Keratinocyte (primary cell): Measurements from ENCODE around the gene OR13J1. TPM values are rescaled to one million over a fixed set of nuclear protein-coding genes. Genes with fewer than 3 reads are reported as not detected.

Source experiments
- DNase-seq: peaks from one replicate; pipeline ENCODE4 v3.0.0-alpha.2; 2011; ENCODE audit warnings: low read depth, missing footprints, low spot score
- FAIRE-seq: peaks from 2 replicates; lab custom pipeline; 2011; peaks lifted over from hg19 to GRCh38; lab: Jason Lieb, UNC
- H2AFZ ChIP-seq: 2 replicates; pipeline ENCODE4 v1.6.0; 2012; ENCODE audit warnings: low read length, control low read depth, inconsistent platforms; ENCODE audit not compliant: control insufficient read depth
- H3K27ac ChIP-seq: 2 replicates; pipeline ENCODE4 v1.5.1; 2011; ENCODE audit warnings: low read length; ENCODE audit not compliant: control insufficient read depth, insufficient read depth
- H3K27me3 ChIP-seq: 3 replicates; pipeline ENCODE4 v1.6.0; 2011; ENCODE audit warnings: low read length; ENCODE audit not compliant: control insufficient read depth, insufficient read depth; ENCODE audit errors: extremely low read depth
- H3K36me3 ChIP-seq, 2 experiments: 2 replicates in 1 of 2; 3 replicates in 1 of 2; pipeline ENCODE4 v1.5.1; 2011; ENCODE audit warnings: low read length in 2 of 2, mild to moderate bottlenecking in 1 of 2; ENCODE audit not compliant: control insufficient read depth in 2 of 2, insufficient read depth in 2 of 2; ENCODE audit errors: extremely low read depth in 1 of 2
- H3K4me1 ChIP-seq: 3 replicates; pipeline ENCODE4 v1.5.1; 2011; ENCODE audit warnings: low read length; ENCODE audit not compliant: control insufficient read depth, insufficient read depth; ENCODE audit errors: extremely low read depth
- H3K4me2 ChIP-seq: 3 replicates; pipeline ENCODE4 v1.6.0; 2011; ENCODE audit warnings: low read depth, low read length; ENCODE audit not compliant: control insufficient read depth, insufficient read depth; ENCODE audit errors: extremely low read depth
- H3K4me3 ChIP-seq, 3 experiments: fragments of 200-600 bp in 1 of 3; sonication (generic) in 1 of 3; 2 replicates in 2 of 3; 3 replicates in 1 of 3; pipeline ENCODE4 v1.5.1; 2011 to 2016; ENCODE audit warnings: low read length in 3 of 3, mild to moderate bottlenecking in 3 of 3, control low read depth in 2 of 3, inconsistent platforms in 1 of 3, low read depth in 1 of 3, mixed read lengths in 1 of 3, mixed run types in 1 of 3, moderate library complexity in 1 of 3; ENCODE audit not compliant: control insufficient read depth in 2 of 3, insufficient read depth in 2 of 3; ENCODE audit errors: extremely low read depth in 1 of 3
- H3K79me2 ChIP-seq: 2 replicates; pipeline ENCODE4 v1.6.0; 2012; ENCODE audit warnings: low read length; ENCODE audit not compliant: control insufficient read depth, insufficient read depth
- H3K9ac ChIP-seq: 3 replicates; pipeline ENCODE4 v1.6.0; 2011; ENCODE audit warnings: low read length; ENCODE audit not compliant: control insufficient read depth, insufficient read depth; ENCODE audit errors: extremely low read depth
- H3K9me1 ChIP-seq: 3 replicates; pipeline ENCODE4 v1.6.0; 2011; ENCODE audit warnings: low read length; ENCODE audit not compliant: control insufficient read depth, insufficient read depth; ENCODE audit errors: extremely low read depth
- H3K9me3 ChIP-seq: 2 replicates; pipeline ENCODE4 v1.5.1; 2012; ENCODE audit warnings: low read depth, low read length; ENCODE audit not compliant: control insufficient read depth
- H4K20me1 ChIP-seq: 3 replicates; pipeline ENCODE4 v1.6.0; 2011; ENCODE audit warnings: low read length; ENCODE audit not compliant: control insufficient read depth, insufficient read depth; ENCODE audit errors: extremely low read depth
- EZH2 ChIP-seq: IDR thresholded peaks from one replicate; pipeline ENCODE4 v1.6.1; 2012; ENCODE audit warnings: inconsistent platforms, mild to moderate bottlenecking, low read length, moderate library complexity
- dilution Hi-C: fragments of 300-500 bp; cut with MboI; formaldehyde crosslinking; loops from one replicate; pipeline ENCODE4 v1.7.0; 2020; ENCODE audit warnings: low sequenced_read_pairs; ENCODE audit not compliant: extremely low pct_ligation_motif_present
- polyA plus RNA-seq, 5 experiments: library from polyadenylated mRNA; depleted of rRNA in 3 of 5; stranded (reverse) in 3 of 5; stranded (forward) in 1 of 5; unstranded in 1 of 5; fragments of >200 nt; gene quantifications; 1 replicate in 1 of 5; 2 replicates in 3 of 5; 3 replicates in 1 of 5; pipeline versions ENCODE4 v1.2.1 to v1.2.3, GENCODE V29; 2011 to 2012; ENCODE audit warnings: missing spikeins in 2 of 5, low read depth in 1 of 5, low replicate concordance in 1 of 5
- TF ChIP-seq, protein P1 (sequence below), 3 experiments: IDR thresholded peaks in 1 of 3; conservative IDR thresholded peaks in 1 of 3; optimal IDR thresholded peaks in 1 of 3; 2 replicates in 2 of 3; 3 replicates in 1 of 3; pipeline versions ENCODE3 to v1.5.1; 2011; ENCODE audit warnings: low read length in 3 of 3, mild to moderate bottlenecking in 3 of 3, moderate library complexity in 2 of 3, control low read depth in 1 of 3, inconsistent platforms in 1 of 3; ENCODE audit not compliant: insufficient read depth in 2 of 3; ENCODE audit errors: extremely low read depth in 1 of 3

OR13J1 gene
- polyA plus RNA-seq, 1 donor (not counting 4 experiments of a cell fraction or from before 2014, with no cell fraction given): not detected

DNA sequence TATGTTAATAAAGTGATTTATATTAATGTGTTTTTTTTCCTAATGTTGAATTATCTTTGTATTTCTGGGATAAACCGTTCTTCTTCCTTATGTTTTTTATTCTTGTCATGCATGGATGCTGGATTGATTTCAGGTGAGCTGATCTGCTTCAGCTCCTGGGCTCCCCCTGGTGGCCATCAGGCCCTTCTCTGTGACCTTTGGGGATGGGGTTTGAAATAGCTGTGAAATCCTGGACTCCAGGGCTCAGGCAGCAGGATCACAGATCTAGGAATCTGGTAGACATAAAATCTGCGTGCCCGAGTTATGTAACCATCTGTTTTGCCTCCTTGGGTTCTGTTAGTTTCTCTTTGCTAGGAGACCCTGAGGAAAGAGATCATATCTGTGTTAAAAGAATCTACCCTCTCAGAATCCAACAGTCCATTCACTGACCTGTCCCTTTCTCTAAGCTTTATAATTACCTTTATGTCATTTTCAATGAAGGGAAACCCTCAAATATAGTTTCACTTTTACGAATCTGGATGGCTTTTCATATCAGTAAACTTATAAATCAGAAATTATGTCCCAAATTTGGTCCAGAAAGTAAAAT, 12.2 kb upstream of the OR13J1 start:
- Histone ChIP-seq H3K9ac (no peak overlapping the region), H3K27me3 (no peaks in the 10 kb centered on the region), H3K79me2 (no peaks in the 10 kb centered on the region), H2AFZ (no peak overlapping the region), H4K20me1 (no peaks in the 10 kb centered on the region), H3K9me1 (no peaks in the 10 kb centered on the region), H3K4me2 (no peak overlapping the region), H3K4me3 (no peak overlapping the region), H3K27ac (no peak overlapping the region), H3K4me1 (no peaks in the 10 kb centered on the region), H3K36me3 (no peaks in the 10 kb centered on the region), H3K9me3 (no peaks in the 10 kb centered on the region)
- dilution Hi-C loops: no loop called here
- no peak for TF ChIP-seq EZH2
- TF ChIP-seq, protein P1, sequence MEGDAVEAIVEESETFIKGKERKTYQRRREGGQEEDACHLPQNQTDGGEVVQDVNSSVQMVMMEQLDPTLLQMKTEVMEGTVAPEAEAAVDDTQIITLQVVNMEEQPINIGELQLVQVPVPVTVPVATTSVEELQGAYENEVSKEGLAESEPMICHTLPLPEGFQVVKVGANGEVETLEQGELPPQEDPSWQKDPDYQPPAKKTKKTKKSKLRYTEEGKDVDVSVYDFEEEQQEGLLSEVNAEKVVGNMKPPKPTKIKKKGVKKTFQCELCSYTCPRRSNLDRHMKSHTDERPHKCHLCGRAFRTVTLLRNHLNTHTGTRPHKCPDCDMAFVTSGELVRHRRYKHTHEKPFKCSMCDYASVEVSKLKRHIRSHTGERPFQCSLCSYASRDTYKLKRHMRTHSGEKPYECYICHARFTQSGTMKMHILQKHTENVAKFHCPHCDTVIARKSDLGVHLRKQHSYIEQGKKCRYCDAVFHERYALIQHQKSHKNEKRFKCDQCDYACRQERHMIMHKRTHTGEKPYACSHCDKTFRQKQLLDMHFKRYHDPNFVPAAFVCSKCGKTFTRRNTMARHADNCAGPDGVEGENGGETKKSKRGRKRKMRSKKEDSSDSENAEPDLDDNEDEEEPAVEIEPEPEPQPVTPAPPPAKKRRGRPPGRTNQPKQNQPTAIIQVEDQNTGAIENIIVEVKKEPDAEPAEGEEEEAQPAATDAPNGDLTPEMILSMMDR (optimal IDR thresholded peaks at IDR 0.05 in 1 of 3, IDR thresholded peaks at IDR 0.05 in 1 of 3, conservative IDR thresholded peaks at IDR 0.05 in 1 of 3; ENCODE audit: extremely low read depth in 1 of 3, insufficient read depth in 2 of 3, low read length in 3 of 3): peak; percentile 86 to 98 (median 92)
- peak; percentile 92 for FAIRE-seq
- DNase-seq: no peak

DNA sequence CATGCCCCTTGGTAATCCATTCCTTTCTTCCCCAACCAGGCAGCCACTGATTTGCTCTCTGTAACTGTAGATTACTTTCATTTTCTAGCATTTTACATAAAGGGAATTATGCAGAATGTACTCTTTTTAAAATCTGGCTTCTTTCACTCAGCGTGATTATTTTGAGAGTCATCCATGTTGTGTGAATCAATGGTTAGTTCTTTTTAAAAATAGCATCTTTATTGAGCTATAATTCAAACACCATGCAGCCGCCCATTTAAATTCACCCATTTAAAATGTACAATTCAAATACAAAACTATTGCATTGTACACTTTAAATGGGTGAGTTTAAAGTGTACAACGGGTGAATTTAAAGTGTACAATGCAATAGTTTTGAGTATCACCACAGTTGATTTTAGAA, 2.3 kb upstream of the OR13J1 start:
- no peaks in the 10 kb centered on the region for H3K9me1 ChIP-seq
- H3K4me1 ChIP-seq: peaks cover 6% of the 10 kb centered on the region
- no peaks in the 10 kb centered on the region for H3K27me3 ChIP-seq
- H3K4me3 ChIP-seq: no peak overlapping the region
- FAIRE-seq: no peak
- dilution Hi-C loops: no loop called here
- H3K4me2 ChIP-seq: no peak overlapping the region
- no peaks in the 10 kb centered on the region for H3K79me2 ChIP-seq
- H3K9ac ChIP-seq: no peak overlapping the region
- no peak for TF ChIP-seq EZH2
- TF ChIP-seq, protein P1 (optimal IDR thresholded peaks at IDR 0.05 in 1 of 3, IDR thresholded peaks at IDR 0.05 in 1 of 3, conservative IDR thresholded peaks at IDR 0.05 in 1 of 3; ENCODE audit: extremely low read depth in 1 of 3, insufficient read depth in 2 of 3, low read length in 3 of 3): no peak
- no peaks in the 10 kb centered on the region for H3K9me3 ChIP-seq
- no peaks in the 10 kb centered on the region for H3K36me3 ChIP-seq
- no peak for DNase-seq
- H3K27ac ChIP-seq: no peak overlapping the region
- no peak overlapping the region for H2AFZ ChIP-seq
- no peaks in the 10 kb centered on the region for H4K20me1 ChIP-seq
